Upper lobe of left lung (tissue), 6 donors: ENCODE data around the gene TAF1B. TPM values are rescaled to one million over a fixed set of nuclear protein-coding genes. Genes with fewer than 3 reads are reported as not detected.

Experiments
- ATAC-seq, 2 donors: fragments of 200-7000 bp; cut with Tn5 transposase; one replicate each; pipeline ENCODE4 v1.9.1; 2022; ENCODE audit warnings: mild to moderate bottlenecking in 2 of 2, moderate library complexity in 2 of 2; ENCODE audit not compliant: low FRiP score in 2 of 2
- DNase-seq, 2 donors: peaks; one replicate each; pipeline ENCODE4 v3.0.0-alpha.2; 2019 to 2020
- H3K27ac ChIP-seq, 4 donors: fragments of 200-600 bp; sonication (generic); one replicate each; pipeline ENCODE4 v1.5.1; 2016 to 2019
- H3K27me3 ChIP-seq, 4 donors: fragments of 200-600 bp; sonication (generic); one replicate each; pipeline ENCODE4 v1.5.1; 2017 to 2019
- H3K36me3 ChIP-seq, 4 donors: fragments of 200-600 bp; sonication (generic); one replicate each; pipeline ENCODE4 v1.5.1; 2016 to 2019
- H3K4me1 ChIP-seq, 4 donors: fragments of 200-600 bp; sonication (generic); one replicate each; pipeline ENCODE4 v1.5.1; 2018 to 2019
- H3K4me3 ChIP-seq, 4 donors: fragments of 200-600 bp; sonication (generic); one replicate each; pipeline ENCODE4 v1.5.1; 2017 to 2019; ENCODE audit warnings: mild to moderate bottlenecking in 2 of 4, moderate library complexity in 1 of 4
- H3K9me3 ChIP-seq, 4 donors: fragments of 200-600 bp; sonication (generic); one replicate each; pipeline ENCODE4 v1.5.1; 2018 to 2019
- CTCF ChIP-seq, 6 experiments: fragments of 450-650 bp in 4 of 6; fragments of 200-600 bp in 2 of 6; sonication (generic) in 2 of 6; IDR thresholded peaks; one replicate each; pipeline ENCODE4 v1.5.1; 2016 to 2019; ENCODE audit warnings: antibody characterized with exemption in 6 of 6
- EP300 ChIP-seq, 4 donors: sonication (generic); formaldehyde crosslinking; IDR thresholded peaks; one replicate each; pipeline ENCODE4 v1.5.1; 2017; ENCODE audit warnings: antibody characterized with exemption in 4 of 4, control low read depth in 2 of 4
- POLR2A ChIP-seq, 4 donors: fragments of 450-650 bp; IDR thresholded peaks; one replicate each; pipeline ENCODE4 v1.5.1; 2016 to 2017; ENCODE audit warnings: antibody characterized with exemption in 4 of 4, mild to moderate bottlenecking in 2 of 4
- POLR2AphosphoS5 ChIP-seq, 2 donors: sonication (generic); formaldehyde crosslinking; IDR thresholded peaks; one replicate each; pipeline ENCODE4 v1.5.1; 2017; ENCODE audit warnings: antibody characterized with exemption in 2 of 2
- WGBS, 2 donors: methylation state at CpG; one replicate each; pipeline ENCODE4 v1.1.5; 2017 to 2018; 5-methylcytosine and 5-hydroxymethylcytosine counted together
- total RNA-seq, 6 donors: library from RNA; depleted of rRNA in 4 of 6; stranded (reverse); fragments of >200 nt in 4 of 6; gene quantifications; one replicate each; pipeline versions ENCODE4 v1.1.0 to v1.2.1, GENCODE V29; 2016 to 2021
- donor health status: DM: no; HTN: no; CAD: no; lungs with moderate emphysema.
- donor health status: DM: no; HTN: yes; CAD: no; lungs with severe emphysema.

The TAF1B gene
- total RNA-seq, 6 donors from 2014 or later = 8.5 to 24.3 (median 16.7) TPM

DNA sequence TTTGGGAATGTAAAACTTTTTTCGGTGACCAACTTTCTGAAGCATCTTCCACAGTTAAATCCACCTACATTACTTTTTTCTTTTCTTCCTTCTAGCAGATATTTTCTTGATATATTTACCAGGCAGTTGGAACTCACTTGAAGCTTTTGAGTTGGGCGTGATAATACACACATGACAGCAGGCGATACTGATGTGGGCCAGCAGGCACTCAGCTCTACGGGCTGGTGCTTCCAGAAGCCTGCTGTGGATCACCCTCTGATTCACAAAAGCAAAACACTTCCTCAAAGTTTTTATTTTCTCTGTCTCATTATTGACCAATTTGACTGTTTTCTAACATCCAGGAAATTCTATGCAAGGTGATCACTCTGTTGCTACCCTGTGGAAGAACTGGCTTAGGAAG lies 131.1 kb downstream of the TAF1B start:
- DNase-seq (no peak), ATAC-seq (no peak)
- H3K36me3 ChIP-seq = no peaks in the 10 kb centered on the region
- H3K4me1 ChIP-seq = peaks cover 19 to 35% (median 23%) of the 10 kb centered on the region in 4 donors
- no peaks in the 10 kb centered on the region for H3K9me3 ChIP-seq
- no peak overlapping the region for H3K4me3 ChIP-seq
- no peak overlapping the region for H3K27ac ChIP-seq
- no peak for TF ChIP-seq CTCF (IDR thresholded peaks at IDR 0.05)
- no peak for TF ChIP-seq POLR2A (IDR thresholded peaks at IDR 0.05)
- TF ChIP-seq POLR2AphosphoS5 (IDR thresholded peaks at IDR 0.05) = peak; percentile 26 to 62
- no peak for TF ChIP-seq EP300 (IDR thresholded peaks at IDR 0.05)
- no peaks in the 10 kb centered on the region for H3K27me3 ChIP-seq
- WGBS, 2 donors = 79 to 91% methylated on average over 4 of the region's 4 CpGs

- H3K9me3 ChIP-seq = no peaks in the 10 kb centered on the region
- H3K4me1 ChIP-seq = peaks cover 19 to 35% (median 22%) of the 10 kb centered on the region in 4 donors
- WGBS, 2 donors = 51 to 58% methylated on average over 10 of the region's 10 CpGs
- DNase-seq = peak in 1 of 2 donors; percentile 39
- peak in 1 of 2 donors; percentile 38 for ATAC-seq
- peak overlapping the region in 3 of 4 donors; percentile 8 to 59 (median 16) for H3K27ac ChIP-seq
- no peak overlapping the region for H3K4me3 ChIP-seq
- H3K36me3 ChIP-seq = no peaks in the 10 kb centered on the region
- no peaks in the 10 kb centered on the region for H3K27me3 ChIP-seq
- no peak for TF ChIP-seq CTCF (IDR thresholded peaks at IDR 0.05)
- no peak for TF ChIP-seq EP300 (IDR thresholded peaks at IDR 0.05)
- TF ChIP-seq POLR2AphosphoS5 (IDR thresholded peaks at IDR 0.05) = no peak
- TF ChIP-seq POLR2A (IDR thresholded peaks at IDR 0.05) = no peak
These were observed 132.1 kb downstream of the TAF1B start for GRCh38 chr2:9975328-9975727.

DNA sequence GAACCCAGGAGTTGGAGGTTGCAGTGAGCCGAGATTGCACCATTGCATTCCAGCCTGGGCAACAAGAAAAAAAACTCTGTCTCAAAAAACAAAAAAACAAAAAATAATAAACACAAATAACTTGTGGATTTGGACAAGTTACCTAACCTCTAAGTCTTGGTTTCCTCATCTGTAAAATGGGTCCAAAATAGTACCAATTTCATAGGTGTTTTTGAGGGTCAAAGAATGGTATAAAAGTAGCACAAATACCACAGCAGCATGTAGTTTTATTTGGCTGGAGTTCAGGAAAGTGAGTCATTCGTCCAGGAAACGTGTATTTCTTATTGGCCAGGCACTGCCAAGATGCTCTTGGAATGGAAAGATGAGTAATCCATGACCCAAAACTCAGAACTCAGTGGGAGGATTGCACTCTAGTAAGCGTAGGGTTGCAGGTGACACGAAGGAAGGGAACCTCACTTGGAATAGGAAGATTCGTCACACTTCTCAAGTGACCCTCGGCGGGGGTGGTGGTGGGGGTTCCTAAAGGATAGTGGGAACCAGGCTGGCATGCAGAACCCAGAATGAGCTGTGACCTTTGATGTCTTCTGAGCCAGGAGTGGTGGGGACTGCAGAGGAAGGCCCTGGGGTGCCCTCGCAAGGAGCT lies 132.7 kb downstream of the TAF1B start:
- Histone ChIP-seq H3K4me1 (peaks cover 19 to 35% (median 22%) of the 10 kb centered on the region in 4 donors), H3K36me3 (no peaks in the 10 kb centered on the region), H3K27ac (peak overlapping the region in 2 of 4 donors; percentile 16 to 59), H3K9me3 (no peaks in the 10 kb centered on the region), H3K27me3 (no peaks in the 10 kb centered on the region), H3K4me3 (no peak overlapping the region)
- TF ChIP-seq CTCF (IDR thresholded peaks at IDR 0.05) (no peak), EP300 (IDR thresholded peaks at IDR 0.05) (peak in 2 of 4 donors; percentile 24 to 38), POLR2A (IDR thresholded peaks at IDR 0.05) (no peak), POLR2AphosphoS5 (IDR thresholded peaks at IDR 0.05) (peak; percentile 27 to 76)
- ATAC-seq = peak in 1 of 2 donors; percentile 58
- WGBS, 2 donors = 52 to 64% methylated on average over 9 of the region's 9 CpGs
- DNase-seq = no peak

- Histone ChIP-seq H3K36me3 (no peaks in the 10 kb centered on the region), H3K9me3 (no peaks in the 10 kb centered on the region), H3K27me3 (no peaks in the 10 kb centered on the region), H3K4me1 (peaks cover 25 to 39% (median 30%) of the 10 kb centered on the region in 4 donors), H3K27ac (no peak overlapping the region), H3K4me3 (no peak overlapping the region)
- no peak for DNase-seq
- 71 to 80% methylated on average over 6 of the region's 6 CpGs for WGBS, 2 donors
- TF ChIP-seq EP300 (IDR thresholded peaks at IDR 0.05) (no peak), POLR2A (IDR thresholded peaks at IDR 0.05) (no peak), POLR2AphosphoS5 (IDR thresholded peaks at IDR 0.05) (no peak), CTCF (IDR thresholded peaks at IDR 0.05) (no peak)
- ATAC-seq = no peak
These were observed 136.7 kb downstream of the TAF1B start for GRCh38 chr2:9979977-9980376.

GRCh38 chr2:9980520-9980919 lies 137.2 kb downstream of the TAF1B start:
- WGBS, 2 donors = 79 to 92% methylated on average over 2 of the region's 2 CpGs
- no peaks in the 10 kb centered on the region for H3K9me3 ChIP-seq
- TF ChIP-seq CTCF (IDR thresholded peaks at IDR 0.05) = no peak
- no peak for TF ChIP-seq EP300 (IDR thresholded peaks at IDR 0.05)
- no peak for TF ChIP-seq POLR2AphosphoS5 (IDR thresholded peaks at IDR 0.05)
- TF ChIP-seq POLR2A (IDR thresholded peaks at IDR 0.05) = no peak
- no peak for ATAC-seq
- no peak overlapping the region for H3K27ac ChIP-seq
- no peaks in the 10 kb centered on the region for H3K27me3 ChIP-seq
- peaks cover 20 to 33% (median 26%) of the 10 kb centered on the region in 4 donors for H3K4me1 ChIP-seq
- H3K36me3 ChIP-seq = no peaks in the 10 kb centered on the region
- DNase-seq = no peak
- no peak overlapping the region for H3K4me3 ChIP-seq
